T-helper 17 cell (primary cell): ENCODE results near the gene MAP3K5. TPM values are rescaled to one million over a fixed set of nuclear protein-coding genes. Genes with fewer than 3 reads are reported as not detected.
A peak's percentile ranks its signal among the peaks of the same experiment; 100 is the strongest.

ENCODE experiments used
- ATAC-seq: fragments of 150-1000 bp; cut with Tn5 transposase; 2 replicates; pipeline ENCODE4 v1.10.0; 2021; ENCODE audit warnings: mild to moderate bottlenecking, moderate library complexity
- DNase-seq, 3 donors: peaks; one replicate each; pipeline versions ENCODE4 v3.0.0 to v3.0.0-alpha.2; 2020 to 2021
- H3K9me3 ChIP-seq: one replicate; pipeline ENCODE4 v1.7.0; 2013; ENCODE audit warnings: low read length, mild to moderate bottlenecking; ENCODE audit not compliant: control insufficient read depth, poor library complexity, severe bottlenecking
- H3K27ac Mint-ChIP-seq: one replicate; pipeline ENCODE4 v1.8.0; 2022; ENCODE audit warnings: mild to moderate bottlenecking, moderate library complexity, mixed read lengths
- H3K27me3 Mint-ChIP-seq: one replicate; pipeline ENCODE4 v1.8.0; 2022; ENCODE audit warnings: mixed read lengths
- H3K36me3 Mint-ChIP-seq: one replicate; pipeline ENCODE4 v1.8.0; 2022; ENCODE audit warnings: low read depth, mixed read lengths
- H3K4me1 Mint-ChIP-seq: one replicate; pipeline ENCODE4 v1.8.0; 2022; ENCODE audit warnings: mild to moderate bottlenecking, mixed read lengths
- H3K4me3 Mint-ChIP-seq: one replicate; pipeline ENCODE4 v1.8.0; 2022; ENCODE audit warnings: mild to moderate bottlenecking, moderate library complexity, mixed read lengths
- total RNA-seq, 4 donors: library from RNA in 2 of 4; stranded (reverse) in 2 of 4; gene quantifications; one replicate each; pipeline ENCODE4 v1.2.3 and lab custom pipeline; 2022 to 2026

Gene MAP3K5
- total RNA-seq, 2 donors from 2014 or later, result 35.6 to 40.3 TPM

GRCh38 chr6:136729832-136730231 lies 62.4 kb downstream of the MAP3K5 start:
- no peaks in the 10 kb centered on the region for H3K9me3 ChIP-seq
- peaks cover 3% of the 10 kb centered on the region for H3K36me3 Mint-ChIP-seq
- DNase-seq (no peak), ATAC-seq (no peak)
- H3K27me3 Mint-ChIP-seq, result no peaks in the 10 kb centered on the region
- peaks cover 45% of the 10 kb centered on the region for H3K4me1 Mint-ChIP-seq
- no peak overlapping the region for H3K4me3 Mint-ChIP-seq
- no peak overlapping the region for H3K27ac Mint-ChIP-seq

- no peak for ATAC-seq
- no peaks in the 10 kb centered on the region for H3K9me3 ChIP-seq
- no peak overlapping the region for H3K4me3 Mint-ChIP-seq
- H3K36me3 Mint-ChIP-seq, result peaks cover 3% of the 10 kb centered on the region
- no peak for DNase-seq
- no peaks in the 10 kb centered on the region for H3K27me3 Mint-ChIP-seq
- H3K27ac Mint-ChIP-seq, result peak overlapping the region; percentile 5
- H3K4me1 Mint-ChIP-seq, result peaks cover 48% of the 10 kb centered on the region
Observed at GRCh38 chr6:136728976-136729515, 63.2 kb downstream of the MAP3K5 start.

GRCh38 chr6:136728033-136728939 lies 64.0 kb downstream of the MAP3K5 start:
- Mint-ChIP-seq H3K36me3 (peaks cover 3% of the 10 kb centered on the region), H3K4me3 (no peak overlapping the region), H3K27me3 (no peaks in the 10 kb centered on the region), H3K4me1 (peaks cover 52% of the 10 kb centered on the region), H3K27ac (peak overlapping the region; percentile 5)
- no peaks in the 10 kb centered on the region for H3K9me3 ChIP-seq
- no peak for ATAC-seq
- DNase-seq, result no peak

- no peaks in the 10 kb centered on the region for H3K9me3 ChIP-seq
- Mint-ChIP-seq H3K27ac (no peak overlapping the region), H3K36me3 (peaks cover 3% of the 10 kb centered on the region), H3K4me3 (no peak overlapping the region), H3K27me3 (no peaks in the 10 kb centered on the region), H3K4me1 (peaks cover 47% of the 10 kb centered on the region)
- ATAC-seq (no peak), DNase-seq (no peak)
Observed at GRCh38 chr6:136726837-136727557, 65.3 kb downstream of the MAP3K5 start.

- H3K27me3 Mint-ChIP-seq, result no peaks in the 10 kb centered on the region
- H3K4me3 Mint-ChIP-seq, result peak overlapping the region; percentile 21
- DNase-seq (no peak), ATAC-seq (no peak)
- H3K4me1 Mint-ChIP-seq, result peaks cover 38% of the 10 kb centered on the region
- H3K9me3 ChIP-seq, result no peaks in the 10 kb centered on the region
- no peak overlapping the region for H3K27ac Mint-ChIP-seq
- H3K36me3 Mint-ChIP-seq, result no peaks in the 10 kb centered on the region
Observed at GRCh38 chr6:136725124-136725523, 67.2 kb downstream of the MAP3K5 start.

- peaks cover 43% of the 10 kb centered on the region for H3K4me1 Mint-ChIP-seq
- H3K9me3 ChIP-seq, result no peaks in the 10 kb centered on the region
- no peaks in the 10 kb centered on the region for H3K36me3 Mint-ChIP-seq
- DNase-seq (no peak), ATAC-seq (peak; percentile 90)
- no peaks in the 10 kb centered on the region for H3K27me3 Mint-ChIP-seq
- no peak overlapping the region for H3K27ac Mint-ChIP-seq
- no peak overlapping the region for H3K4me3 Mint-ChIP-seq
Observed at GRCh38 chr6:136723780-136724179, 68.5 kb downstream of the MAP3K5 start.

GRCh38 chr6:136721467-136721866 lies 70.8 kb downstream of the MAP3K5 start:
- no peak overlapping the region for H3K4me3 Mint-ChIP-seq
- H3K9me3 ChIP-seq, result no peaks in the 10 kb centered on the region
- DNase-seq (no peak), ATAC-seq (no peak)
- H3K27ac Mint-ChIP-seq, result peak overlapping the region; percentile 85
- H3K4me1 Mint-ChIP-seq, result peaks cover 47% of the 10 kb centered on the region
- no peaks in the 10 kb centered on the region for H3K36me3 Mint-ChIP-seq
- no peaks in the 10 kb centered on the region for H3K27me3 Mint-ChIP-seq

- peak; percentile 55 for ATAC-seq
- DNase-seq, result no peak
- Mint-ChIP-seq H3K27ac (peak overlapping the region; percentile 85), H3K27me3 (no peaks in the 10 kb centered on the region), H3K4me3 (peak overlapping the region; percentile 70), H3K4me1 (peaks cover 44% of the 10 kb centered on the region), H3K36me3 (no peaks in the 10 kb centered on the region)
- no peaks in the 10 kb centered on the region for H3K9me3 ChIP-seq
Observed at GRCh38 chr6:136720045-136720770, 72.1 kb downstream of the MAP3K5 start.

GRCh38 chr6:136719280-136720044 lies 72.8 kb downstream of the MAP3K5 start:
- H3K4me1 Mint-ChIP-seq, result peaks cover 41% of the 10 kb centered on the region
- no peaks in the 10 kb centered on the region for H3K36me3 Mint-ChIP-seq
- ATAC-seq (peak; percentile 19), DNase-seq (no peak)
- H3K4me3 Mint-ChIP-seq, result peak overlapping the region; percentile 70
- no peaks in the 10 kb centered on the region for H3K27me3 Mint-ChIP-seq
- H3K27ac Mint-ChIP-seq, result peak overlapping the region; percentile 85
- H3K9me3 ChIP-seq, result no peaks in the 10 kb centered on the region

GRCh38 chr6:136718476-136718875 lies 73.8 kb downstream of the MAP3K5 start:
- H3K27ac Mint-ChIP-seq, result peak overlapping the region; percentile 74
- no peak for ATAC-seq

GRCh38 chr6:136717716-136717990 lies 74.6 kb downstream of the MAP3K5 start:
- no peaks in the 10 kb centered on the region for H3K27me3 Mint-ChIP-seq
- H3K4me1 Mint-ChIP-seq, result peaks cover 40% of the 10 kb centered on the region
- H3K4me3 Mint-ChIP-seq, result no peak overlapping the region
- H3K27ac Mint-ChIP-seq, result peak overlapping the region; percentile 34
- H3K9me3 ChIP-seq, result no peaks in the 10 kb centered on the region
- no peaks in the 10 kb centered on the region for H3K36me3 Mint-ChIP-seq
- no peak for DNase-seq
- ATAC-seq, result no peak

More at GRCh38 chr6:136718476-136718875, 73.8 kb downstream of the MAP3K5 start:
- no peaks in the 10 kb centered on the region for H3K9me3 ChIP-seq
- Mint-ChIP-seq H3K36me3 (no peaks in the 10 kb centered on the region), H3K4me1 (peaks cover 36% of the 10 kb centered on the region), H3K27me3 (no peaks in the 10 kb centered on the region), H3K4me3 (no peak overlapping the region)
- DNase-seq, result no peak

GRCh38 chr6:136716917-136717715 lies 75.2 kb downstream of the MAP3K5 start:
- Mint-ChIP-seq H3K36me3 (no peaks in the 10 kb centered on the region), H3K27me3 (no peaks in the 10 kb centered on the region), H3K27ac (peak overlapping the region; percentile 34), H3K4me3 (no peak overlapping the region), H3K4me1 (peaks cover 40% of the 10 kb centered on the region)
- no peaks in the 10 kb centered on the region for H3K9me3 ChIP-seq
- ATAC-seq (no peak), DNase-seq (no peak)
